ENCODE data around the gene ATRIP.
"Not testable (repeated sequence)": the region's sequence is repeated elsewhere in the genome, so short reads cannot be mapped to it uniquely, and the experiment has no call there.

- TF ChIP-seq CTCF, EZH2 (IDR thresholded peaks at IDR 0.05): not testable (repeated sequence)
Observed at GRCh38 chr3:48401434-48401901, 45.1 kb upstream of the ATRIP start.
